ENCODE results near the gene CMC1.

Gene CMC1

DNA sequence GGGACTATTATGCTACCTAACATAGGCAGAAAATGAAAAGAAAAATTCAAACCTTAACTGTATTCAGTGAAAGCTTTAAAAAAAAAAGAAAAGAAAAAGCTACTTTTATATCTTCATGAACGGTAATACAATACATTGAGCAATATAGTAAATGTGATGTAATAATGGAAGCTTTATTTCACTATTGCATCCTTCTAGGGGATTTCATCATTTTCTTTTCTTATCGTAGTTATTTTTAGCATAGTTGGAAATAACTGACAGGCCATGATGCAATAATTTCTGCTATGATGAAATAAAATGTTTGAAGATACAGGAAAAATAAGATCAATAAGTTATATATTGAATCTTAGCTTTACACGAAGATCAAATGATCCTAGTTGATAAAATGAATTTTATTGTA lies 66.8 kb downstream of the CMC1 start:
- DNase-seq, result no peak

DNA sequence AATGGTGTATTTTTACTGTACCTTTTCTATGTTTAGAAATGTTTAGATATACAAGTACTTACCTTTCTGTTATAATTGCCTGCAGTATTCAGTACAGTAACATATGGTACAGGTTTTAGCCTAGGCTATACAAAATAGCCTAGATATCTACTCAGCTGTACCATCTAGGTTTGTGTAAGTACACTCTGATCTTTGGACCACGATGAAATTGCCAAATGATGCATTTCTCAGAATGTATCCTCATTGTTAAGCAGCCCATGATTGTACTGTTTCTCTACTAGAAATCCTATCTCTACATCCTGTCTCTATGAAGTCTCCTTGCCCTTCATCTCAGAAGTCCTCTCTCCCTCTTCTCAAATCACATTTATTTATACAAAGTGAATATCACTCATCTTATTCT lies 74.3 kb downstream of the CMC1 start:
- no peak for DNase-seq

GRCh38 chr3:28316226-28316625 lies 74.8 kb downstream of the CMC1 start:
- DNase-seq, result no peak

DNA sequence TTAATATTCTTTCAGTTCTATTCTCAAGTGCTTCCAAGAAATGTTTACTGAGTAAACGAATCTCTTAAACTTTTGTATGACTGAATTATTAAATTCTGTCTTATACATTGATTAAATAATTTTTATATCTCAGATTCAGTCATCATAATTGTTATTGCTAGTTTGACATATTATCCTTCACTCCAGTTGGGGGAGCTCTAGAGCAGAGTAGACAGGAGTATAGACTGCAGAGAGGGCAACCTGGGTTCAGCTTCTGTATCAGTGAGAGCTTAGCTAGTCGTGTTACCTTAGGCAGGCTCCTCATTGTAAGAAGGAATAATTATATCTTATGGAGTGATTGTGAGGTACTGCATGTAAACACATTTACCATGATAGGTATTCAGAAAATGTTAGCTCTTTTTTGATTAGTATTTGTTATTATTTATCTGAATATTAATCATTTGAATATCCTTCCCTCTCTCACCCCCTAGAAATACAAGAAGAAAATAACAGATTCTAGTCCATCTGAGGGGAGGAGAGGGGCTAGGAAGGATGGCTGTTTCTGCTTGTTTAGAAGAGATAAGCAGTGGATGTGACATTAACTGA lies 76.1 kb downstream of the CMC1 start:
- DNase-seq, result peak; percentile 41

GRCh38 chr3:28320981-28321380 lies 79.6 kb downstream of the CMC1 start:
- DNase-seq, result no peak

DNA sequence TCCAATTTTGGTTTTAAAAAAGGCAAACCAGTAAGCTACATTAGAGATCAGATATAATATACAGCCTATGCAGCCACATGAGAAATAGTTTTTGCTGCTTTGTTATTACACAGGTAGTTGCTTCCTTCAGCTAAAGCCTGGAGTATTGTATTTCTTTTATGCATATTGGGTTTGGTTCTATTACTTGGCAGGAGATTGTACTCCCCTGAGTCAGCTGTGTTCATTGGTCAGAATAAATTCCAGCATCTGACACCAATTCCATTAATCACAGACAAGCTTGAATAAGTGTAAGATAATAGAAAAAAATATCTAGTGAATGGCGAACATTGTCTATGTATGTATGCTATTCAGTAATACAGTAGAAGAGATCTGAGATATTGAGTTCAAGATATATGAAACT lies 81.0 kb downstream of the CMC1 start:
- no peak for DNase-seq

DNA sequence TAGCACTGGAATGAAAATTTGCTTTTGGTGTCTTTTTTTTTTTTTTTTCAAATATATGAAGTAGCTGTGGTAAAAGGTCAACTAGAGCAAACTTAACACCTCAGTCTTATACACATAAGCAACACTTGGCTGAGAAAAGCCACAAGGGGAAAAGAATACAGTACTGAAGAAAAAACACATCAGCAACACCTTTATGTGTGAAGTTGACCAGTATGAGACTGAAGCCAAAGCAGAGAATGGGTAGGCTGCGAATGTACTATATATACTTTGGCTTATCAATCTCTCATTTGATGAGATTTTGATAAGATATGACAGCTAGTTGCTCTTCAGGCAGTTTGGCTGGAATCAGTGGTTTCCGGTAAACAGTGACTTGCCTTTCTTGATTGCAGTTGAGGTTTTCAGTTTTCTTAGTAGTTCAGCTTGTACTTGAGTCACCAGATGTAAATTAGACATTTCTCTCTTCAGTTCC lies 85.1 kb downstream of the CMC1 start:
- DNase-seq, result no peak

DNA sequence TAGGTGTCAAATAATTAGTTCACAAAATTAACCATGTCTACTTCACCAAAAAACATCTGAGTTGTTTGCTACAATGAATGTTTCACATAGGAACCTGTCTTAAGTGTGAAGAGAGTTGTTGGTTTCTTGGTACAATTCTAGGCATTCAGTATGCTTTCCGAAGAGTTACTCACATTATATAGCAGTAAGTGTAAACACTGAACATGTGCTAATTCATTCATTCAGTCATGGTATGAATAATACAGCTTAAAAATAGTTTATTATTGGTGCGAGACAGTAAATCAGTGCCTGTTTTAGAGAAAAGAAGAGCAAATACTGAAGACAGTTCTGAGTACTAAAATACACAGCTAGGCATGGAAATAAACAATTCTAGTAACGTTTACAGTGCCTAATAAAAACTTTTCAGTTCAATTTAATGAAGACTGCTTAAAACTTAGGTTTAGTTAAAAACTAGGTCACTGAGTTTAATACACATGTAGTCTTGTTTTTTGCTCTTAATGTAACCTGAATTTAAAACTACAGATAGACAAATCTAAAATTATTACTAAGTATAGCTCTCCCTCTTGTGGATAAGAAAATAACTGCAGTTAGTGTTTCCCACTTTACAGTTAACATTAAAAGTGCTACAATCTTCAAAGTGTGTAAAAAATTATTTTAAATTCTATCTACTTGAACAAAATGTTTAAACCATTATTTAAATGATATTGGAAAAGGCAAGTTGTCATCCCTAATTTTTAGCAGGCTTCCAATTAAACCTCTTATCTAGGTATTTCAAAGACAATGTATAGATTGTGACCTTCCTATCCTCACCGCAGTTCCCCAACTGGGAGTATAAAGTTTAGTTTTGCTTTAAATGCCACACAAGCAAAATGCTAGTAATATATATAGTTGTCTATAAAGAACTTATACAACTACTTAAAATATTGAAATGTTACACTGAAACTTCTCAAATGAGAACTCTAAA lies 87.1 kb downstream of the CMC1 start:
- DNase-seq, result peak; percentile 11

- DNase-seq, result no peak
Observed at GRCh38 chr3:28334552-28334951, 93.1 kb downstream of the CMC1 start.

- no peak for DNase-seq
Observed at GRCh38 chr3:28335246-28335645, 93.8 kb downstream of the CMC1 start.

- no peak for DNase-seq
Observed at GRCh38 chr3:28337230-28337629, 95.8 kb downstream of the CMC1 start.

DNA sequence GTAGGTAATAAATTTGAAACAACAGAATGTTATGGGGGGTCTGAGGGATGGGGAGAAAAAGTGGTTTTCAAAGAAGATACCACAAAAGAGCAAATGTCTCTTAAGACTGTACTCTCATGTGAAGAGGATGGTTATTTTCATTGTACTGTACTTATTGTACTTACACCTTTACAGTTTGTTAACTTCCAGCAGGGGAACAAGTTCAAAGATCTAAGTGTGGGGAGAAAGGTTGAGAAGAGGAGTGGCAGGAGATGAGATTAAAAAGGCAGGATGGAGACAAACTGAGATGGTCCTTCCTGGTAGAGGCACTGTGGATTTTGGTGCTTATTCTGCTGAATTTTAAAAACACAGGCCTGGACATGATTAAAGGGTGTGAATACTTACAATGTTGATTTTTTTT lies 101.7 kb downstream of the CMC1 start:
- DNase-seq, result no peak

GRCh38 chr3:28345690-28346089 lies 104.3 kb downstream of the CMC1 start:
- no peak for DNase-seq

DNA sequence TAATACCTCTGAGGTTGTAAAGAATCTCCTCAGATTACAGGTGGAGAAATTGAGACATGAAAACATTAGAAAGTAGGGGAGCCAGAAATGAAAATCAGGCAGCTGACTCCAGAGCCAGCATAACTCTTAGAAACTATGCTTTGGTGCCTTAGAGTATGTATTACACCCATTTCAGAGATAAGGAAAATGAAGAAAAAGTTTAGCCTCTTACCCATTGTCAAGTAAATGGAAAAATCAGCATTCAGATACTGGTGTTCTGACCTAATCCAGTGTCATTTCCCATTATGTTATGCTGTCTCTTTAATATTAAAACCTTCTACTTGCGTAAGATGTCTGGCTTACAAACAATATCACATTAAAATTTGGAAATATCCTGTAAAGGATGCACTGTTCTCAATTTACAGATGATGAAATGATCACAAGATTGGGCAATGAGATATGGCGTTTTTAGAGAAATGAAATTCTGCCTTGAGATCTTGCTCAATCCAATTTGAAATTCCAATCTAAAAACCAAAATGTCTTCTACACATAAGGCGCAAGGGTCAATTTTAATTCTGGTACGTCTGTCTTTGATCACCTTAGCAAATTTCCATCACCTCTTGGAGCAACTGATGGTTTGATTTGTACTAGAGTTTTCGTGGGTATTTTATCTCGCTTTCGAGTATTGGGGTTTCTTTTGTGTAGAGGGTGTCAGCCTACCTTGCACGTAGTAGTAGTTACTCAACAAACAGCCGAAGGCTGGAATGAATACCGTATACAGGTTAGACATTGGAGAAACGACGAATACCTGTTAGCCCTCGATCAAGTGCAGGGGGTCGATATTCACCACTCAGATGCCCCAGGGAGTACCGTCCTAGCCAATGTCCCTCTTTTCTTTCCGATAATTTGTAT lies 106.2 kb downstream of the CMC1 start:
- no peak for DNase-seq

- no peak for DNase-seq
Observed at GRCh38 chr3:28348265-28348628, 106.8 kb downstream of the CMC1 start.

DNA sequence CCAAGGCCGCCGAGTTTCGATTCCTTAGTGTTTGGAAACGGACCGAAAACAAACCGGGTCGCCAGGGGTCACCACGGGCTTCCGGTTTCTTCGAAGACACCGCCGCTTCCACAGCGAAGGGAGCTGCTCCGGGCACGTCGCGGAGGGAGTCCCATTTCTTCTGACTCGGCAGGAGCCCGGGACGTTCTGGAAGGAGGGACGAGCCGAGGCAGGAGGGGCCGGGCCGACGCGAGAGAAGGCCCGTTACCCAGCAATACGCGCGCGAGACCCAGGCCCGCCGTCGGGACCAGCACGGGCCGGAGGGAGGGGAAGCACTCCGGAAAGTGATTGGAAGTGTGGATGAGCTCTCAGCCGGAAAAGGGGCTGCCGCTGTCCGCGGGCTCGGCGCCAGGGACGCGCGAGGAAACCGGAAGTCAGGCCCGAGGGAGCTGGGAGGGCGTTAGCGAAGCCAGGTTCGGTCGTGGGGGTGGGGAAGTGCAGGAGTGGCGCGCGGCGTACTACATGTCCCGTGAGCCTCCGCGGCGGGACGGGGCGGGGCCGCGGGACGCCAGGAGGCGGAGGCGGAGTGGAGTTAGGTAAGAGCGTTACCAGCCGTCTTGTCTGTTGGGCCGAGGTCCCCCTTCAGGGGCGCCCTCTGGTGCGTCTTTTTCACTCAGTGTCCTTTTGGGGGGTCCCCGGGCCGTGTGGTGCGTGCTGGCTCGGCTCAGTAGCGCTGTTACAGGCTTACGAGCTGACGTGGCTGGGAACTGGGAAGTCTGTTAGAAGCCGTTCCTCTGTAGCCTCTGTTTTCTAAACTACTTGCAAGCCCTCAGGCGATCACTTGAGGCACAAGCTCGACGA lies 107.4 kb downstream of the CMC1 start, which contains the start of the genes AZI2 and ZCWPW2:
AZI2 (minus strand) TSS at position 196 of the 840 bp plus-strand sequence. CDS start 8,207 bp downstream, outside the sequence.
ZCWPW2 (plus strand) TSS at position 93 of the 840 bp plus-strand sequence. CDS start 64,348 bp downstream, outside the sequence.
- peak; percentile 95 for DNase-seq

DNA sequence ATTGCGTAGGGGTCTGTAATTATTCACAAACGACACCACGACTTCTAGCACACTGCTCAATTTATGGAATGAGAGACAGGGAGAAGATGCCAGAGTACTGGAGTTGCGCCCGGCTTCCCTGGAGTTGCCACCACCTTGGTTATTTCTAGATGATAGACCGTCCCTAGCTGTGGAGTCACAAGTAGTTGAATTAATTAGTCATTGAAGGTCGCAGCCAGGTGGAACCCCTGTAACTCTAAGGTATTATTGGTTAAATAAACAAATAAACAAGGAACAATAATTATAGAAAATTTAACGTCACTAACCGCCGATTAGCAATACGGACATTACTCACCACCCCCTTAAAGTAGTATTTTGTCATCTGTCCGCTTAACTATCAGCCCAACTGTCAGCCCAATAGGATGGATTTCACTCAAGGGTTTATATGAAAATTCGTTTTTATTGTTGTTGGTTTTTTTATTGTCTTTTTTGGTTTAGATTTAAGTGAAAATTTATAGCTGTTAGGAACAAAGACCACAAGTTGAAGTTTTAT lies 108.1 kb downstream of the CMC1 start:
- DNase-seq, result no peak

Measured in NCI-H2029 (cell line).